CD4-positive, alpha-beta T cell treated with Interleukin-4 for 1 hour (primary cell): ENCODE results near the gene SEC24D.

Experiments used
- DNase-seq, 2 donors: peaks; one replicate each; pipeline ENCODE4 v3.0.0-alpha.2; 2020 to 2022

SEC24D gene

DNA sequence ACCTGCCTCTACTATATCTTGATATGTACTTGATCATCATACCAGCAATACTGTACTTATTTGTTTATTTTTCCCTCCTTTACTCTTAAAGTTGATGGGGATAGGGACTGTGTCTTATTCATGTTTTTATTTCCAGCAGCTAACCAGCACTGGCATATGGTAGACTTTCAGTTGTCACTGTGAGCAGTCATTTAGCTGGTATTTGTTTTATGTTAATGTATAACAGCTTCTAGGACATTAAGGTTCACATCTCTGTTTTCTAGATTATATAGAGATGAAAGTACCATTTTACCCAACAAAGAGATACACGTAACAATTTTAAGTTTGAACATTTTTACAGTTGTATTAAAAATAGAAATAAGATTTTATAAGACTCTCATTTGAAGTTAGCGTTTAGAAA, 132.8 kb downstream of the SEC24D start:
- no peak for DNase-seq

DNA sequence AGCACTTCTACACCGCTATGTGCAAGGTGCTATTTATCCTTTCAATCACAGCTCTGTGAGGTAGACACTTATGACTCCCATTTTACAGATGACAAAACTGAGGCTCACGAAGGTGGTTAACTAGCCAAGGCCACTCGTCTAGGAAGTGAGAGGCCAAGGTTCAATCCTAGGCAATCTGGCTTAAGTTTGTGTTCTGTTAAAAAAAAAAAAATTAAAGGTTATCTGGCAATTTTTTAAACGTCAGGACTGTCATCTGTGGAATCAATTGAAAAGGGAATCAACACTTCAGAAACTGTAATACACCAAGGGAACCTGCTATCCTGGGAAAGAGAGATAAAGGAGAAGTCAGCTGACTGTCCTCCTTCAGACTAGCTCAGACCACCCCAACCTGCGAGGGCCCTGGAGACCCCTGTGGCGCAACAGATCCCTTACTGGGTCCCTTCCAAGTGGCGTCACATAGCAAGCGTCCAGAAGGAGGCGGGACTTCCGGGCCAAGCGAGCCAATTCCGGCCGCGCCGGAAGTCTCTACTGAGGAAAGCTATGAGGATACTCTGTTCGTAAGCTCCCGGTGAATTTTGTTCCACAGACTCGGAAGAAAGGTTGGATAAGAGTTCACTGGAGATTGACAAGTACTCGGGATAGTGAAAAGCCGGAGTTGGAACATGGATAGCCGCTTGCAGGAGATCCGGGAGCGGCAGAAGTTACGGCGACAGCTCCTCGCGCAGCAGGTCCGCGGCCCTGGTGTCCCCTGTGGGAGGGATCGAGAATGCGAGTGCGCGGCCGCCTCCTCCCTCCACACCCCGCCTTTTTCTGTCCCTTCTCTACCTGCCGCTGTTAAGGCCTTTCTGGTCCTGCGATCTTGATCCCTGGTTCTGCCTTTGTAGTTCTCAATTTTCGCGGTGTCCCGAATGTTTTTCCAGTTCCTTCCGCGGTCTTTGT, 150.8 kb downstream of the SEC24D start, which contains the start of gene METTL14:
TSS of gene METTL14 (plus strand) at position 520 of the 939 bp plus-strand sequence. CDS start at position 663, 143 bp downstream.
- peak; percentile 89 to 91 for DNase-seq

DNA sequence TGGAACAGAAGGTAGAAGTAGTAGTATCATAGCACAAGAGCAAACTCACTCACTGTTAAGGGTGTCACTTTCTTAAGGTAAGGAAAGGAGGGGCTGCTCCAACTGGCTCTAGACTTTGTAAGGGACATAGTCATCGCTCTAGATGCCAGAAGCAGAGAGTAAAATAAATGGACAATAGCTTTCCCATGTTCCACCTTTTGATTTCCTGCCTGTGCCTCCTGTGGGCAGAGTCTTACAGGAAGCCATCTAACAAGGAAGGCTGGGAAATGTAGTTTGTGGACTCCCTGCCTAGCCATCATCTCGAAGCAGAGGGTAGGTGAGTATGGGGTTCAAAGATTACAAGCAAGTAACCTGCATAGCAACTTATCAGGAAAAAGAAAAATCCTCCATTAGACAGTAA, 152.4 kb downstream of the SEC24D start:
- no peak for DNase-seq

DNA sequence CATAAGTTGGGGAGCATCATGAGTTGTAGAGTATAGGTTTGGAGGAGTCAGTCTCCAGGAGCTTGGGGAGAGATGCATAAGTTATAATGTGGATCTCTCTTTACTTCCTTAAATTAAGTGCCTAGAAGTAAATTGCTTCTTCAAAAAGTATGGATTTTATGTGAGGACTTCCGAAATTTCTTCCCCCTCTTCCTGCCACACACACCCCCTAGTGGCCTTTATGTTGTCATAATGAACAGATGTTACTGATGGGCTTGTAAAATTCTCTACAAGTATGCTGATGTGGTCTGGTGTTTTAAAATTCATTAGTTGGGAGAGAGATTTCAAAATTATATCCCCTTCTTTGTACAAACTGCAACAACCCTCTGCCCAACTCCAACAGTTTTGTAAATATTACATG, 153.0 kb downstream of the SEC24D start:
- DNase-seq: no peak

DNA sequence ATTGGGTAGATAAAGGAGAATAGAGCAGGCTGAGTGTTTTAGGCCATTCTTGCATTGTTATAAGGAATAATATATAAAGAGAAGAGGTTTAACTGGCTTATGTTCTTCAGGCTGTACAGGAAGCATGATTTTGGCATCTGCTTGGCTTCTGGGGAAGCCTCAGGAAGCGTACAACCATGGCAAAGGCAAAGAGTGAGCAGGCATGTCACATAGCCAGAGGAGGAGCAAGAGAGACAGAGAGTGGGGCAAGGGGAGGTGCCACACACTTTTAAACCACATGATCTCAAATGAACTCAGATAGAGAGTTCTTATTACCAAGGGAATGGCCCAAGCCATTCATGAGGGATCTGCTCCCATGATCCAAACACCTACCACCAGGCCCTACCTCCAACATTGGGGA, 155.1 kb downstream of the SEC24D start:
- no peak for DNase-seq

DNA sequence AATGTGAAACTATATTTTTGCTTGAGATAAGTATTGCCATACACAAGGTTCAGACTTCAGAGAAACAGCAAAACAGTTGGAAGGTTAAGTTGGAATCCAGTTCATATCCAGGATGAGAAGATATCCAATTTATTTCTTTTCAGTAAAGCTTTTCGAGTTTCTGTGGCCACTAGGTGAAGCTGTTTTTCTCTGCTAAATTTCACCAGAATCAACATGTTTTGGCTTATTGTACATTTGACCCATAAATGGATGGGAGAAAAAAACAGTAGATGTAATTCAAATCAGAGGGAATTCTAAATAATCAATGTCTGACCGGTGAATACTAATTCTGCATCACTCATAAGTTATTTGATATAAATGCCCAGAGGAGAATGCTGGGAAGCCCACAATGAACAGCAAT, 159.8 kb downstream of the SEC24D start:
- no peak for DNase-seq
